CD4-positive, alpha-beta memory T cell (primary cell): ENCODE measurements around the gene MSGN1. TPM values are rescaled to one million over a fixed set of nuclear protein-coding genes. Genes with fewer than 3 reads are reported as not detected.

Experiments used
- CTCF ChIA-PET: fragments of 350-600 bp; sonication (Branson Sonifier 250); formaldehyde crosslinking; loops from one replicate; lab custom pipeline; 2021; ENCODE audit warnings: inconsistent platforms; ENCODE audit not compliant: partially characterized antibody; lab: Charles Lee
- POLR2A ChIA-PET: fragments of 350-600 bp; sonication (Branson Sonifier 250); formaldehyde crosslinking; loops from one replicate; lab custom pipeline; 2021; ENCODE audit not compliant: partially characterized antibody; lab: Charles Lee
- DNase-seq, 5 donors: peaks; one replicate each; pipeline versions ENCODE4 v3.0.0 to v3.0.0-alpha.2; 2020 to 2022; ENCODE audit warnings: mixed read lengths in 1 of 5
- H3K27ac ChIP-seq: one replicate; pipeline ENCODE4 v1.7.0; 2013; ENCODE audit warnings: low read depth, low read length
- H3K27me3 ChIP-seq: 2 replicates; pipeline ENCODE4 v1.7.0; 2013; ENCODE audit warnings: mild to moderate bottlenecking, low read length, moderate library complexity; ENCODE audit not compliant: insufficient read depth
- H3K36me3 ChIP-seq: 2 replicates; pipeline ENCODE4 v1.7.0; 2013; ENCODE audit warnings: mild to moderate bottlenecking, low read length, moderate library complexity; ENCODE audit not compliant: insufficient read depth
- H3K4me1 ChIP-seq: 2 replicates; pipeline ENCODE4 v1.7.0; 2013; ENCODE audit warnings: mild to moderate bottlenecking, low read length, moderate library complexity; ENCODE audit not compliant: insufficient read depth
- H3K4me3 ChIP-seq, 2 donors: one replicate each; pipeline ENCODE4 v1.7.0; 2013; ENCODE audit warnings: low read length in 2 of 2, mild to moderate bottlenecking in 1 of 2
- H3K9me3 ChIP-seq, 2 donors: one replicate each; pipeline ENCODE4 v1.7.0; 2013; ENCODE audit warnings: low read length in 2 of 2, control low read depth in 1 of 2; ENCODE audit not compliant: control insufficient read depth in 1 of 2
- H3K27ac Mint-ChIP-seq, 7 donors: one replicate each; pipeline ENCODE4 v1.8.0; 2020 to 2021; ENCODE audit warnings: mixed read lengths in 7 of 7, mild to moderate bottlenecking in 6 of 7, inconsistent platforms in 3 of 7, moderate library complexity in 3 of 7
- H3K27me3 Mint-ChIP-seq, 2 donors: one replicate each; pipeline ENCODE4 v1.8.0; 2020 to 2021; ENCODE audit warnings: mixed read lengths in 2 of 2
- H3K36me3 Mint-ChIP-seq, 2 donors: one replicate each; pipeline ENCODE4 v1.8.0; 2020 to 2021; ENCODE audit warnings: mixed read lengths in 2 of 2, inconsistent platforms in 1 of 2, mild to moderate bottlenecking in 1 of 2
- H3K4me1 Mint-ChIP-seq, 4 donors: one replicate each; pipeline ENCODE4 v1.8.0; 2020 to 2021; ENCODE audit warnings: mixed read lengths in 4 of 4, mild to moderate bottlenecking in 1 of 4
- H3K4me3 Mint-ChIP-seq, 8 donors: one replicate each; pipeline ENCODE4 v1.8.0; 2020 to 2021; ENCODE audit warnings: mixed read lengths in 8 of 8, mild to moderate bottlenecking in 7 of 8, moderate library complexity in 6 of 8, inconsistent platforms in 3 of 8
- H3K9me3 Mint-ChIP-seq, 8 donors: one replicate each; pipeline ENCODE4 v1.8.0; 2020 to 2021; ENCODE audit warnings: mixed read lengths in 8 of 8, mild to moderate bottlenecking in 5 of 8, inconsistent platforms in 3 of 8, moderate library complexity in 1 of 8
- intact Hi-C: fragments of 100-400 bp; cut with micrococcal nuclease; formaldehyde crosslinking; loops from one replicate; pipeline ENCODE4 v1.15.1; 2023
- polyA plus RNA-seq, 2 donors: library from polyadenylated mRNA; unstranded; fragments of 300-500 nt; fragmentation: Illumina TruSeq; gene quantifications; one replicate each; pipeline ENCODE4 v1.2.3, GENCODE V29; 2021
- total RNA-seq, 2 experiments: library from RNA; stranded (reverse); gene quantifications; one replicate each; pipeline ENCODE4 v1.2.3, GENCODE V29; 2021

MSGN1 gene
- total and polyA plus RNA-seq, 4 experiments from 2014 or later: not detected

DNA sequence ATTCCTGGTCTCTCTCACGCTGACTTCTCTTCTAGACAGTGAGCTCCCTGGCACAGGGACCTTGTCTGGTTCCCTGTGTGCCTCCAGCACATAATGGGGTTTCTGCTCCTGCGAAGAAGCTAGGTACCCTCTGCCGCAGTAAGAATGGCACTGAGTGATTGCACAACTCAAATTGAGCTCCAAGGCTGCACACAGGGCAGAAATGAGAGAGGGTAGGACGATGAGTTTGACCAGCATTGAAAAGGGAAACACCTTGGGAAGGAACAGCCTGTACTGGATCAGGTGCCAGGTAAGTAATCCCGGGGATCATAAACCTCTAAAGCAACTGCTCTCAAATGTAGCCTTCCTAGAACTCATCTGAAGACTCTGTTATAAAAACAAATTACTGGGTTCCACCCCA is 21.0 kb upstream of the MSGN1 start:
- intact Hi-C loops: no loop called here
- ChIA-PET CTCF (no interaction called here), POLR2A (no interaction called here)
- no peaks in the 10 kb centered on the region for H3K4me1 ChIP-seq
- Mint-ChIP-seq H3K27ac (no peak overlapping the region), H3K4me3 (no peak overlapping the region), H3K9me3 (peaks cover 0 to 2% (median 0%) of the 10 kb centered on the region in 8 donors), H3K36me3 (no peaks in the 10 kb centered on the region), H3K27me3 (peaks cover 24 to 39% of the 10 kb centered on the region in 2 donors), H3K4me1 (no peaks in the 10 kb centered on the region)
- H3K36me3 ChIP-seq: no peaks in the 10 kb centered on the region
- H3K27me3 ChIP-seq: no peaks in the 10 kb centered on the region
- no peak for DNase-seq
- no peak overlapping the region for H3K4me3 ChIP-seq
- H3K9me3 ChIP-seq: no peaks in the 10 kb centered on the region
- no peak overlapping the region for H3K27ac ChIP-seq

DNA sequence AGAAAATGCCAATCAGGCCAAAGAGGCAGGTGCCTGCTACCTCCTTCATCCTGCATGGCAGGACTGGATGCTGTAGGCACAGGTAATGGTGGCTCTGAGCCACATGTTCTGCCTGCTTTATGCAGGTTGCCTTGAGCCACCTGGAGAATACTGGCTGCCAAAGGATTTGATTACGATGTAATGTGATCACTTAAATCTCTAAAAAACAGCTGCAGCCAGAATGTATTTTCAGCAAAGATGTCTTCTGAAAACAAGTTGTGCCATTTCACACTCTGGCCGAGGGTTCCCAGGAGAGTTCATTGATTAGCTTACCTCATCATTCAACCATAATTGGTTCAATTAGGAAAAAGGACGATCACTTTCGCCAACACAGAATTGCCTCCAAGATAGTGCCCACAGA is 17.9 kb upstream of the MSGN1 start:
- H3K27me3 Mint-ChIP-seq: peaks cover 12 to 22% of the 10 kb centered on the region in 2 donors
- CTCF ChIA-PET: no interaction called here
- POLR2A ChIA-PET: no interaction called here

DNA sequence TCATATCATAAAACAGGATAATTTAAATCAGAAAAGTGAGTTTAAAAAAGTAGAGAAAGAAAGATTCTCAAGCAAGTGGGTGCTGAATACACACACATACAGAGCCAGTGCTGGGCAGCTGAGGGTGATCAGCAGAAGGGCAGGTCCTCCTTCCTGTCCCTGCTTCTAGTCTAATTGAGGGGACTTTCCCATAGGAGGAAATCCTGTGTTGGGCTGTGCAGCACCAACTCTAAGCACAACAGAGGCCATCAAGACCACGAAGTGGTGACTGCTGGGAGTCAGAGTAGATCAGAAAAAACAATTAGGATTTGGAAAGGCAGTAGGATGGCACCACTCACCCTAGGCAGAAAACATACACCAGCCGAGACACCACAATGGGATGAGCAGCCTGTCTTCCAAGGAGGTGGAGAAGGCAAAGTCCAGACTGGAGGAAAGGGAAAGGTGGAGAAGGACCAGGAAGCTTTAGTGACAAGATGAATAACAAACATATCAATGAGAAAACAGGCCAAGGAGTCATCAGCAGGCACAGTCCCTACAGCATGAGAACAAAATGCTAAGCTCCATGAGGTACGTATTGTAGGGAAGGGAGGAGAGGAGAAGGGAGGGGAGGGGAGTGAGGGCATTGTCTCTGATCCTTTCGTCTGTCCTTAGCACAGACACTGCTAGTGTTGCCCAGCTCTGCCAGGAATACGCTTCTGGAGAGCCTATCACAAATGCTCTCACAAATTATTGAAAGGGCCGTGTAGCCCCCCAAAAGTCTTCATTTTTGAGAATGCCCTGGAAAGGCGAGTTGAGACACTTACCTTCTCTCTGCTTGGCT is 16.7 kb upstream of the MSGN1 start:
- Histone ChIP-seq H3K4me3 (no peak overlapping the region), H3K9me3 (no peaks in the 10 kb centered on the region), H3K27me3 (no peaks in the 10 kb centered on the region), H3K4me1 (no peaks in the 10 kb centered on the region), H3K27ac (no peak overlapping the region), H3K36me3 (no peaks in the 10 kb centered on the region)
- ChIA-PET POLR2A (no interaction called here), CTCF (interaction anchor here (1.0 kb wide), 1 partner anchor 80 kb away, joined by 3 read pairs; no protein-coding TSS in a partner anchor)
- H3K4me3 Mint-ChIP-seq: no peak overlapping the region
- H3K9me3 Mint-ChIP-seq: peaks cover 0 to 2% (median 0%) of the 10 kb centered on the region in 8 donors
- intact Hi-C loops: no loop called here
- H3K4me1 Mint-ChIP-seq: no peaks in the 10 kb centered on the region
- DNase-seq: no peak
- peaks cover 16 to 19% of the 10 kb centered on the region in 2 donors for H3K27me3 Mint-ChIP-seq
- H3K27ac Mint-ChIP-seq: no peak overlapping the region
- H3K36me3 Mint-ChIP-seq: no peaks in the 10 kb centered on the region

More for the DNA sequence above, 17.9 kb upstream of the MSGN1 start:
- H3K4me3 Mint-ChIP-seq: no peak overlapping the region
- no peaks in the 10 kb centered on the region for H3K4me1 ChIP-seq
- H3K9me3 Mint-ChIP-seq: peaks cover 0 to 2% (median 0%) of the 10 kb centered on the region in 8 donors
- intact Hi-C loops: no loop called here
- H3K27me3 ChIP-seq: no peaks in the 10 kb centered on the region
- H3K27ac ChIP-seq: no peak overlapping the region
- H3K4me3 ChIP-seq: no peak overlapping the region
- H3K36me3 Mint-ChIP-seq: no peaks in the 10 kb centered on the region
- no peaks in the 10 kb centered on the region for H3K9me3 ChIP-seq
- no peaks in the 10 kb centered on the region for H3K4me1 Mint-ChIP-seq
- DNase-seq: no peak
- H3K27ac Mint-ChIP-seq: no peak overlapping the region
- H3K36me3 ChIP-seq: no peaks in the 10 kb centered on the region

- Histone ChIP-seq H3K4me3 (no peak overlapping the region), H3K4me1 (no peaks in the 10 kb centered on the region), H3K36me3 (no peaks in the 10 kb centered on the region), H3K27ac (no peak overlapping the region), H3K9me3 (no peaks in the 10 kb centered on the region), H3K27me3 (no peaks in the 10 kb centered on the region)
- Mint-ChIP-seq H3K4me3 (no peak overlapping the region), H3K4me1 (no peaks in the 10 kb centered on the region), H3K27ac (no peak overlapping the region), H3K9me3 (peaks cover 0 to 2% (median 0%) of the 10 kb centered on the region in 8 donors), H3K27me3 (peaks cover 13 to 18% of the 10 kb centered on the region in 2 donors), H3K36me3 (no peaks in the 10 kb centered on the region)
- POLR2A ChIA-PET: no interaction called here
- intact Hi-C loops: no loop called here
- no peak for DNase-seq
- CTCF ChIA-PET: interaction anchor here (1.0 kb wide), 1 partner anchor 80 kb away, joined by 3 read pairs; no protein-coding TSS in a partner anchor
These were observed 16.0 kb upstream of the MSGN1 start for GRCh38 chr2:17800219-17800618.

DNA sequence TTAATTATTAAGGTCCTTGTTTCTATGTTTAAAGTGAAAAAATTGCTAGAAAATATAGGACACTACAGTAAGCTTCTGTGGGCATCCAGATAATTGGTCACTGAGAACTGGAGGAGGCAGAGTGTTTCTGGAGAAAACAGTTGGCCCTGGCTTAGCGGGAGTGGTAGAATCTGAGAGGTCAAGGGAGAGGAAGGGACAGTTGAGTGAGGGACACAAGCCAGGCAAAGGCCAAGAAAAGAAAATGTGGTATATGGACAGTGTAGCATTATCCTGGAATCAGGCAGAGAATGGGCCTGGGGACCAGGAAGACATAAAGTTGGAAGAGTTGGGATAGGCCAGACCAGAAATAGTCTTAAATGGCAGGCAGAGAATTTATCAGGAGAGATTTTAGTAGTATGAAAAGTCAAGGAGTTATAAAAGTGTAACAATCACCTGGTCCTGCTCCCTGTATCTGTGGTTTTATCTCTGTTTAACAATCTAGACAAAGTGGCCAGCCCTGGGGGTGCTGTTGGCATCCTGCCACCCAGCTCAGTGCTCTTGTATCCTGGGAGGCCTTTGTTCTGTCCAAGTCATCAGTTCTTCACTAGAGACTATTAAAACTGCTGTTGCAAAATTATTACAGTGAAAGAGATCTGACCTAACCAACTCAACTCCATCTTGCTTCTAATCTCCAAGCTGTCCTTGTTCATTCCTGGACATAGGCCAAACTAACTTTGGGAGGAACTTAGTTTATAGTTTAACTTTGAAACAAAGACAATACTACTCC is 15.4 kb upstream of the MSGN1 start:
- no peaks in the 10 kb centered on the region for H3K4me1 ChIP-seq
- no peaks in the 10 kb centered on the region for H3K9me3 ChIP-seq
- H3K4me3 Mint-ChIP-seq: no peak overlapping the region
- POLR2A ChIA-PET: no interaction called here
- no peaks in the 10 kb centered on the region for H3K36me3 ChIP-seq
- peak overlapping the region in 1 of 7 donors; percentile 57 for H3K27ac Mint-ChIP-seq
- CTCF ChIA-PET: no interaction called here
- peaks cover 0 to 2% (median 0%) of the 10 kb centered on the region in 8 donors for H3K9me3 Mint-ChIP-seq
- intact Hi-C loops: no loop called here
- peaks cover 10 to 15% of the 10 kb centered on the region in 2 donors for H3K27me3 Mint-ChIP-seq
- no peak overlapping the region for H3K4me3 ChIP-seq
- no peaks in the 10 kb centered on the region for H3K4me1 Mint-ChIP-seq
- no peaks in the 10 kb centered on the region for H3K36me3 Mint-ChIP-seq
- no peaks in the 10 kb centered on the region for H3K27me3 ChIP-seq
- no peak for DNase-seq
- no peak overlapping the region for H3K27ac ChIP-seq

- Histone ChIP-seq H3K4me3 (no peak overlapping the region), H3K4me1 (no peaks in the 10 kb centered on the region), H3K27ac (no peak overlapping the region), H3K9me3 (no peaks in the 10 kb centered on the region), H3K27me3 (no peaks in the 10 kb centered on the region), H3K36me3 (no peaks in the 10 kb centered on the region)
- no peaks in the 10 kb centered on the region for H3K36me3 Mint-ChIP-seq
- H3K27ac Mint-ChIP-seq: no peak overlapping the region
- DNase-seq: no peak
- ChIA-PET POLR2A (no interaction called here), CTCF (no interaction called here)
- H3K4me1 Mint-ChIP-seq: no peaks in the 10 kb centered on the region
- H3K4me3 Mint-ChIP-seq: no peak overlapping the region
- intact Hi-C loops: no loop called here
- peaks cover 9 to 10% of the 10 kb centered on the region in 2 donors for H3K27me3 Mint-ChIP-seq
- H3K9me3 Mint-ChIP-seq: peaks cover 0 to 2% (median 0%) of the 10 kb centered on the region in 8 donors
These were observed 12.8 kb upstream of the MSGN1 start for GRCh38 chr2:17803497-17803896.

DNA sequence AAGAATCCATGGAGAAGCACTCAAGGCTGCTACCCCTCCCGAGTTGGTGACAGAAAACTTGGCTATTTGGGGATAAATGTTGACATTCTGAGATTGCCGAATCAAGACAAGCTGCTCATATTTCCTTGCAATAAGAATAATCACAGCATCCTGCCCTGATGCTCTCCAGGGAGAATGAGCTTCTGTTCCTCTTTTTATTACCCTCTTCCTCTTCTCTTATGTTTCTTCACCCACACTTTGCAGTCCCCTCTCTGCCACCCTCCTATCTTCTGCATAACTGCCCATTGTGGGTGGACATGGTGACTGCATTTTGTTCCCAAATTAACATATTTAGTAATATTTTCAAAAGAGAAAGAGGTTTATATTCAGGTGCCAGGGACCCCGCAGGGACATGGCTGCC is 11.9 kb upstream of the MSGN1 start:
- intact Hi-C loops: no loop called here
- Mint-ChIP-seq H3K27ac (no peak overlapping the region), H3K4me1 (no peaks in the 10 kb centered on the region), H3K4me3 (no peak overlapping the region), H3K36me3 (no peaks in the 10 kb centered on the region), H3K9me3 (peaks cover 0 to 2% (median 0%) of the 10 kb centered on the region in 8 donors), H3K27me3 (peaks cover 7 to 10% of the 10 kb centered on the region in 2 donors)
- H3K36me3 ChIP-seq: no peaks in the 10 kb centered on the region
- no peaks in the 10 kb centered on the region for H3K27me3 ChIP-seq
- ChIA-PET CTCF (no interaction called here), POLR2A (no interaction called here)
- no peak overlapping the region for H3K27ac ChIP-seq
- no peaks in the 10 kb centered on the region for H3K4me1 ChIP-seq
- H3K9me3 ChIP-seq: no peaks in the 10 kb centered on the region
- no peak for DNase-seq
- H3K4me3 ChIP-seq: no peak overlapping the region
